ENCODE measurements around the gene MAPK1.

The MAPK1 gene

DNA sequence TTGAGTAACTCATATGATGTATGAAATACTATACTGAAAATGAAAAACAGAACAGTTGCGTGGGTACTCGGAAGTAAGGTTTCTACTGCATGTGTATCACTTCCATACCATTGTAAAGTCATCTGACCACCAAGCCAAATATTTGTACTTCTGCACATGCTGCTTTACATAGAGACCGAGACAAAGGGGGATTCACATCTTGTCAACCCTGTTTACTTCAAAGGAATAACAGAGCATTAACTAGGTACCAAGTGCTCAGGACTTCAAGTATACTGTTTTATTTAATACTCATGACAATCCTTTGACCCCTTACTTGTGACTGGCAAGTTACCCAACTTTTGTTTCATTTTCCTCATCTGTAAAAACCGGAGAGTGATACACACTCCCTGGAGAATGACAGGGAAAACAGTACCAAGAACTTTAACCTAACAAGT is 9.9 kb downstream of the MAPK1 start:
- no peak for ATAC-seq
- TF ChIP-seq ZNF565 (CRISPR knock-in tag; conservative IDR thresholded peaks at IDR 0.05; ENCODE audit: low read depth) (no peak), ARNTL (CRISPR knock-in tag; IDR thresholded peaks at IDR 0.05; ENCODE audit: borderline replicate concordance, low read depth) (no peak)

DNA sequence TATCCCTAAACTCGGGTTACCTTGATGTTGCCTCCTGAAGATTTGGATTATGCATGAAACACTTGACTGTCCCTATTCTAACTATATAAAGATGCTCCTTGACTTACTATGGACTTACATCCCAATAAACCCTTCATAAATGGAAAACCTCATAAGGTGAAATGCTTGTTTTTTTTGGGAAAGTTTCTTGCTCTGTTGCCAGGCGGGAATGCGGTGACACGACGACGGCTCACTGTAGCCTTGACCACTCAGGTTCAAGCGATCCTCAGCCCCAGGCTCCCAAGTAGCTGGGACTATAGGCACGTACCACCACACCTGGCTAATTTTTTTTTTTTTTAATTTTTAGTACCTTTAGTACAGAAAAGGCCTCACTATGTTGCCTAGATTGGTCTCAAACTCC is 10.6 kb downstream of the MAPK1 start:
- no peak for ATAC-seq
- TF ChIP-seq PPARA (CRISPR knock-in tag; IDR thresholded peaks at IDR 0.05; ENCODE audit: borderline replicate concordance) = no peak
- TF ChIP-seq, protein P1, sequence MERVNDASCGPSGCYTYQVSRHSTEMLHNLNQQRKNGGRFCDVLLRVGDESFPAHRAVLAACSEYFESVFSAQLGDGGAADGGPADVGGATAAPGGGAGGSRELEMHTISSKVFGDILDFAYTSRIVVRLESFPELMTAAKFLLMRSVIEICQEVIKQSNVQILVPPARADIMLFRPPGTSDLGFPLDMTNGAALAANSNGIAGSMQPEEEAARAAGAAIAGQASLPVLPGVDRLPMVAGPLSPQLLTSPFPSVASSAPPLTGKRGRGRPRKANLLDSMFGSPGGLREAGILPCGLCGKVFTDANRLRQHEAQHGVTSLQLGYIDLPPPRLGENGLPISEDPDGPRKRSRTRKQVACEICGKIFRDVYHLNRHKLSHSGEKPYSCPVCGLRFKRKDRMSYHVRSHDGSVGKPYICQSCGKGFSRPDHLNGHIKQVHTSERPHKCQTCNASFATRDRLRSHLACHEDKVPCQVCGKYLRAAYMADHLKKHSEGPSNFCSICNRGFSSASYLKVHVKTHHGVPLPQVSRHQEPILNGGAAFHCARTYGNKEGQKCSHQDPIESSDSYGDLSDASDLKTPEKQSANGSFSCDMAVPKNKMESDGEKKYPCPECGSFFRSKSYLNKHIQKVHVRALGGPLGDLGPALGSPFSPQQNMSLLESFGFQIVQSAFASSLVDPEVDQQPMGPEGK (CRISPR knock-in tag; IDR thresholded peaks at IDR 0.05; ENCODE audit: borderline replicate concordance) = no peak
- TF ChIP-seq ZNF565 (CRISPR knock-in tag; conservative IDR thresholded peaks at IDR 0.05; ENCODE audit: low read depth) = no peak
- TF ChIP-seq, protein P2, sequence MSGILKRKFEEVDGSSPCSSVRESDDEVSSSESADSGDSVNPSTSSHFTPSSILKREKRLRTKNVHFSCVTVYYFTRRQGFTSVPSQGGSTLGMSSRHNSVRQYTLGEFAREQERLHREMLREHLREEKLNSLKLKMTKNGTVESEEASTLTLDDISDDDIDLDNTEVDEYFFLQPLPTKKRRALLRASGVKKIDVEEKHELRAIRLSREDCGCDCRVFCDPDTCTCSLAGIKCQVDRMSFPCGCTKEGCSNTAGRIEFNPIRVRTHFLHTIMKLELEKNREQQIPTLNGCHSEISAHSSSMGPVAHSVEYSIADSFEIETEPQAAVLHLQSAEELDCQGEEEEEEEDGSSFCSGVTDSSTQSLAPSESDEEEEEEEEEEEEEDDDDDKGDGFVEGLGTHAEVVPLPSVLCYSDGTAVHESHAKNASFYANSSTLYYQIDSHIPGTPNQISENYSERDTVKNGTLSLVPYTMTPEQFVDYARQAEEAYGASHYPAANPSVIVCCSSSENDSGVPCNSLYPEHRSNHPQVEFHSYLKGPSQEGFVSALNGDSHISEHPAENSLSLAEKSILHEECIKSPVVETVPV (CRISPR knock-in tag; IDR thresholded peaks at IDR 0.05) = no peak
- no peak for TF ChIP-seq TCF4 (CRISPR knock-in tag; IDR thresholded peaks at IDR 0.05; ENCODE audit: borderline replicate concordance)
- TF ChIP-seq ESRRG (CRISPR knock-in tag; IDR thresholded peaks at IDR 0.05) = no peak
- no peak for TF ChIP-seq OSR1 (CRISPR knock-in tag; IDR thresholded peaks at IDR 0.05)
- no peak for TF ChIP-seq CSDC2 (CRISPR knock-in tag; IDR thresholded peaks at IDR 0.05)
- TF ChIP-seq, protein P3, sequence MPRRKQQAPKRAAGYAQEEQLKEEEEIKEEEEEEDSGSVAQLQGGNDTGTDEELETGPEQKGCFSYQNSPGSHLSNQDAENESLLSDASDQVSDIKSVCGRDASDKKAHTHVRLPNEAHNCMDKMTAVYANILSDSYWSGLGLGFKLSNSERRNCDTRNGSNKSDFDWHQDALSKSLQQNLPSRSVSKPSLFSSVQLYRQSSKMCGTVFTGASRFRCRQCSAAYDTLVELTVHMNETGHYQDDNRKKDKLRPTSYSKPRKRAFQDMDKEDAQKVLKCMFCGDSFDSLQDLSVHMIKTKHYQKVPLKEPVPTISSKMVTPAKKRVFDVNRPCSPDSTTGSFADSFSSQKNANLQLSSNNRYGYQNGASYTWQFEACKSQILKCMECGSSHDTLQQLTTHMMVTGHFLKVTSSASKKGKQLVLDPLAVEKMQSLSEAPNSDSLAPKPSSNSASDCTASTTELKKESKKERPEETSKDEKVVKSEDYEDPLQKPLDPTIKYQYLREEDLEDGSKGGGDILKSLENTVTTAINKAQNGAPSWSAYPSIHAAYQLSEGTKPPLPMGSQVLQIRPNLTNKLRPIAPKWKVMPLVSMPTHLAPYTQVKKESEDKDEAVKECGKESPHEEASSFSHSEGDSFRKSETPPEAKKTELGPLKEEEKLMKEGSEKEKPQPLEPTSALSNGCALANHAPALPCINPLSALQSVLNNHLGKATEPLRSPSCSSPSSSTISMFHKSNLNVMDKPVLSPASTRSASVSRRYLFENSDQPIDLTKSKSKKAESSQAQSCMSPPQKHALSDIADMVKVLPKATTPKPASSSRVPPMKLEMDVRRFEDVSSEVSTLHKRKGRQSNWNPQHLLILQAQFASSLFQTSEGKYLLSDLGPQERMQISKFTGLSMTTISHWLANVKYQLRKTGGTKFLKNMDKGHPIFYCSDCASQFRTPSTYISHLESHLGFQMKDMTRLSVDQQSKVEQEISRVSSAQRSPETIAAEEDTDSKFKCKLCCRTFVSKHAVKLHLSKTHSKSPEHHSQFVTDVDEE (CRISPR knock-in tag; IDR thresholded peaks at IDR 0.05) = no peak
- TF ChIP-seq TOX (CRISPR knock-in tag; IDR thresholded peaks at IDR 0.05; ENCODE audit: borderline replicate concordance) = no peak
- no peak for TF ChIP-seq ARNTL (CRISPR knock-in tag; IDR thresholded peaks at IDR 0.05; ENCODE audit: borderline replicate concordance, low read depth)
- TF ChIP-seq ZNF8 (CRISPR knock-in tag; IDR thresholded peaks at IDR 0.05) = no peak
- TF ChIP-seq ZNF70 (CRISPR knock-in tag; IDR thresholded peaks at IDR 0.05) = no peak
- TF ChIP-seq SNAI2 (CRISPR knock-in tag; IDR thresholded peaks at IDR 0.05) = no peak
- TF ChIP-seq RARB (CRISPR knock-in tag; IDR thresholded peaks at IDR 0.05) = no peak

DNA sequence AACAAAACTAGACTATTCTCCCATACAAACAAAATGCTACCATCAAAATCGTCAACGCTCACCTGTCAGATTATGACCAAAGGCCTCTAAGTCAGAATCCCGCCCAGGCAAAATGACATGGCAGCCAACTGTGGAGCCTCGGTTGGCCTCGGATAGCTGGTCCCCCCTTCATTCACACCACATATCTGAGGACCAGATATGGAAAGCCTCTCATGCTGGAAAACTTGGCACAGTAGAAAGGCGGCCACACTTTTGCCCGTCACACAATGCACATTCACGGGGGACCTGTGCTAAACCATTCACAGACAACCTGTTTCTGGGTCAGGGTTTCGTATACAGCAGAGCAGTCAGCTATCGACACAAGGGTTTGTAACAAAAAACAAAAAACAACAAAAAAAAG is 11.2 kb downstream of the MAPK1 start:
- TF ChIP-seq, protein P3 (CRISPR knock-in tag; IDR thresholded peaks at IDR 0.05) = no peak
- no peak for TF ChIP-seq OSR1 (CRISPR knock-in tag; IDR thresholded peaks at IDR 0.05)
- TF ChIP-seq ZFP3 (CRISPR knock-in tag; IDR thresholded peaks at IDR 0.05) = no peak
- TF ChIP-seq TOX (CRISPR knock-in tag; IDR thresholded peaks at IDR 0.05; ENCODE audit: borderline replicate concordance) = no peak
- TF ChIP-seq, protein P4, sequence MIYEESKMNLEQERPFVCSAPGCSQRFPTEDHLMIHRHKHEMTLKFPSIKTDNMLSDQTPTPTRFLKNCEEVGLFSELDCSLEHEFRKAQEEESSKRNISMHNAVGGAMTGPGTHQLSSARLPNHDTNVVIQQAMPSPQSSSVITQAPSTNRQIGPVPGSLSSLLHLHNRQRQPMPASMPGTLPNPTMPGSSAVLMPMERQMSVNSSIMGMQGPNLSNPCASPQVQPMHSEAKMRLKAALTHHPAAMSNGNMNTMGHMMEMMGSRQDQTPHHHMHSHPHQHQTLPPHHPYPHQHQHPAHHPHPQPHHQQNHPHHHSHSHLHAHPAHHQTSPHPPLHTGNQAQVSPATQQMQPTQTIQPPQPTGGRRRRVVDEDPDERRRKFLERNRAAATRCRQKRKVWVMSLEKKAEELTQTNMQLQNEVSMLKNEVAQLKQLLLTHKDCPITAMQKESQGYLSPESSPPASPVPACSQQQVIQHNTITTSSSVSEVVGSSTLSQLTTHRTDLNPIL (CRISPR knock-in tag; IDR thresholded peaks at IDR 0.05; ENCODE audit: low read depth) = no peak
- no peak for TF ChIP-seq ZNF565 (CRISPR knock-in tag; conservative IDR thresholded peaks at IDR 0.05; ENCODE audit: low read depth)
- TF ChIP-seq SNAI2 (CRISPR knock-in tag; IDR thresholded peaks at IDR 0.05) = no peak
- no peak for TF ChIP-seq RARB (CRISPR knock-in tag; IDR thresholded peaks at IDR 0.05)
- no peak for TF ChIP-seq ARNTL (CRISPR knock-in tag; IDR thresholded peaks at IDR 0.05; ENCODE audit: borderline replicate concordance, low read depth)
- no peak for TF ChIP-seq ZFP30 (CRISPR knock-in tag; IDR thresholded peaks at IDR 0.05)
- no peak for TF ChIP-seq ZC3H10 (CRISPR knock-in tag; IDR thresholded peaks at IDR 0.05)
- TF ChIP-seq, protein P2 (CRISPR knock-in tag; IDR thresholded peaks at IDR 0.05) = no peak
- TF ChIP-seq, protein P1 (CRISPR knock-in tag; IDR thresholded peaks at IDR 0.05; ENCODE audit: borderline replicate concordance) = no peak
- TF ChIP-seq PPARA (CRISPR knock-in tag; IDR thresholded peaks at IDR 0.05; ENCODE audit: borderline replicate concordance) = no peak
- TF ChIP-seq BACH2 (CRISPR knock-in tag; IDR thresholded peaks at IDR 0.05; ENCODE audit: borderline replicate concordance) = no peak
- ATAC-seq = no peak

Data from SK-N-SH treated with all-trans-retinoic acid at 6 μM for 48 hours (cell line).